CD14-positive monocyte (primary cell): Measurements from ENCODE around the gene RTL10. TPM values are rescaled to one million over a fixed set of nuclear protein-coding genes. Genes with fewer than 3 reads are reported as not detected.

Experiments used
- DNase-seq, 3 donors: peaks; one replicate each; pipeline ENCODE4 v3.0.0-alpha.2; 2011 to 2022
- H2AFZ ChIP-seq: 2 replicates; pipeline ENCODE4 v1.6.0; 2012; ENCODE audit warnings: mild to moderate bottlenecking, low read depth, low read length, inconsistent platforms; ENCODE audit not compliant: insufficient read depth, poor library complexity, severe bottlenecking
- H3K27ac ChIP-seq, 2 donors: 1 replicate in 1 of 2; 2 replicates in 1 of 2; pipeline ENCODE4 v1.5.1; 2012 to 2013; ENCODE audit warnings: low read length in 2 of 2, control low read depth in 1 of 2, inconsistent platforms in 1 of 2, low read depth in 1 of 2, mild to moderate bottlenecking in 1 of 2
- H3K27me3 ChIP-seq, 2 donors: one replicate each; pipeline versions ENCODE4 v1.6.0 to v1.6.1; 2011 to 2013; ENCODE audit warnings: low read length in 2 of 2; ENCODE audit not compliant: control insufficient read depth in 2 of 2, insufficient read depth in 2 of 2
- H3K36me3 ChIP-seq, 2 donors: replicated peaks in 1 of 2; 1 replicate in 1 of 2; 2 replicates in 1 of 2; pipeline versions ENCODE4 v1.5.1 to v1.6.1; 2012 to 2013; ENCODE audit warnings: low read length in 2 of 2, control low read depth in 1 of 2, inconsistent platforms in 1 of 2, mild to moderate bottlenecking in 1 of 2; ENCODE audit not compliant: insufficient read depth in 2 of 2, control insufficient read depth in 1 of 2
- H3K4me1 ChIP-seq, 2 donors: 1 replicate in 1 of 2; 2 replicates in 1 of 2; pipeline versions ENCODE4 v1.5.1 to v1.6.1; 2012 to 2013; ENCODE audit warnings: low read length in 2 of 2, control low read depth in 1 of 2, inconsistent platforms in 1 of 2, mild to moderate bottlenecking in 1 of 2, moderate library complexity in 1 of 2; ENCODE audit not compliant: insufficient read depth in 2 of 2, control insufficient read depth in 1 of 2
- H3K4me2 ChIP-seq: replicated peaks from 2 replicates; pipeline ENCODE3; 2012; ENCODE audit warnings: low read length, moderate library complexity, mild to moderate bottlenecking; ENCODE audit not compliant: poor library complexity, severe bottlenecking; ENCODE audit errors: extremely low read depth
- H3K4me3 ChIP-seq, 3 experiments: fragments of 200-600 bp in 1 of 3; sonication (generic) in 1 of 3; replicated peaks in 1 of 3; 1 replicate in 2 of 3; 2 replicates in 1 of 3; pipeline ENCODE4 v1.5.1; 2011 to 2013; ENCODE audit warnings: low read length in 3 of 3, mild to moderate bottlenecking in 3 of 3, control low read depth in 2 of 3, low read depth in 2 of 3, inconsistent platforms in 1 of 3, moderate library complexity in 1 of 3
- H3K79me2 ChIP-seq: 2 replicates; pipeline ENCODE4 v1.6.0; 2012; ENCODE audit warnings: mild to moderate bottlenecking, control low read depth, inconsistent platforms, low read length, moderate library complexity; ENCODE audit not compliant: insufficient read depth
- H3K9ac ChIP-seq: 2 replicates; pipeline ENCODE4 v1.6.0; 2017; ENCODE audit warnings: low read length, mild to moderate bottlenecking; ENCODE audit not compliant: insufficient read depth, poor library complexity, severe bottlenecking
- H3K9me3 ChIP-seq, 2 donors: replicated peaks in 1 of 2; 1 replicate in 1 of 2; 2 replicates in 1 of 2; pipeline versions ENCODE4 v1.5.1 to v1.6.1; 2012 to 2013; ENCODE audit warnings: low read length in 2 of 2, control low read depth in 1 of 2; ENCODE audit not compliant: control insufficient read depth in 1 of 2, insufficient read depth in 1 of 2
- H4K20me1 ChIP-seq: 2 replicates; pipeline ENCODE4 v1.6.0; 2012; ENCODE audit warnings: mild to moderate bottlenecking, low read length, control low read depth, moderate library complexity; ENCODE audit not compliant: insufficient read depth
- H3K27ac Mint-ChIP-seq, 7 donors: one replicate each; pipeline ENCODE4 v1.8.0; 2020; ENCODE audit warnings: mild to moderate bottlenecking in 7 of 7, mixed read lengths in 7 of 7, moderate library complexity in 6 of 7, inconsistent platforms in 2 of 7
- H3K27me3 Mint-ChIP-seq, 3 donors: one replicate each; pipeline ENCODE4 v1.8.0; 2021 to 2022; ENCODE audit warnings: low read depth in 3 of 3, mild to moderate bottlenecking in 3 of 3, mixed read lengths in 3 of 3, moderate library complexity in 3 of 3, inconsistent platforms in 1 of 3
- H3K36me3 Mint-ChIP-seq, 2 donors: one replicate each; pipeline ENCODE4 v1.8.0; 2020; ENCODE audit warnings: mixed read lengths in 2 of 2, inconsistent platforms in 1 of 2, mild to moderate bottlenecking in 1 of 2
- H3K4me1 Mint-ChIP-seq: one replicate; pipeline ENCODE4 v1.8.0; 2020; ENCODE audit warnings: mild to moderate bottlenecking, mixed read lengths
- H3K4me3 Mint-ChIP-seq, 2 donors: one replicate each; pipeline ENCODE4 v1.8.0; 2020; ENCODE audit warnings: mild to moderate bottlenecking in 2 of 2, mixed read lengths in 2 of 2, moderate library complexity in 1 of 2
- H3K9me3 Mint-ChIP-seq, 7 donors: one replicate each; pipeline ENCODE4 v1.8.0; 2020 to 2022; ENCODE audit warnings: mixed read lengths in 7 of 7, mild to moderate bottlenecking in 6 of 7, moderate library complexity in 6 of 7, inconsistent platforms in 2 of 7
- CTCF ChIP-seq: fragments of 200-600 bp; IDR thresholded peaks from one replicate; pipeline ENCODE4 v1.8.0; 2022; ENCODE audit warnings: antibody characterized with exemption, mild to moderate bottlenecking
- WGBS: methylation state at CpG from one replicate; pipeline ENCODE4 v1.1.5; 2013; ENCODE audit warnings: missing lambda C conversion rate; ENCODE audit not compliant: insufficient coverage; 5-methylcytosine and 5-hydroxymethylcytosine counted together
- intact Hi-C, 2 donors: fragments of 100-400 bp; cut with micrococcal nuclease; formaldehyde crosslinking; loops; one replicate each; pipeline versions ENCODE4 v1.15.0 to v1.15.1; 2023
- polyA plus RNA-seq, 3 donors: library from polyadenylated mRNA; depleted of rRNA in 1 of 3; unstranded in 2 of 3; stranded (reverse) in 1 of 3; fragments of 300-500 nt in 2 of 3; fragments of >200 nt in 1 of 3; fragmentation: Illumina TruSeq in 2 of 3; gene quantifications; 1 replicate in 2 of 3; 2 replicates in 1 of 3; pipeline ENCODE4 v1.2.3, GENCODE V29; 2012 to 2021

The RTL10 gene
- polyA plus RNA-seq, 3 donors: 1.4 to 6.5 (median 1.5) TPM

DNA sequence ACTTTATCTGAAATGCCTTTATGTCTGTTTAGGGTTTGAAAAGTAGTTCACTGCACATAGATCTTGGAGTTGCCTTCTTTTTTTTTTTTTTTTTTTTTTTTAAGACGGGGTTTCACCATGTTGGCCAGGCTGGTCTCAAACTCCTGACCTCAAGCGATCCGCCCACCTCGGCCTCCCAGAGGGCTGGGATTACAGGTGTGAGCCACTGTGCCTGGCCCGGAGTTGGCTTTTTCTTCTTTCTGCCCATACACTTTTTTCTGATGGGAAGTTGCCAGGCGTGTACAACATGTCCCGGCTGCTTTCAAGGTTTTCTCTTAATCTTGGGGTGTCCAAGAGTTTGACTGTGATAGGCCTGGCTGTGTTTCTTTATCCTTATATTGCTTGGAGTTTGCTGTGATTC lies 12.9 kb upstream of the RTL10 start:
- Histone ChIP-seq H3K4me2 (no peak overlapping the region), H3K4me3 (no peak overlapping the region), H3K4me1 (no peaks in the 10 kb centered on the region), H2AFZ (no peak overlapping the region), H4K20me1 (no peaks in the 10 kb centered on the region), H3K36me3 (no peaks in the 10 kb centered on the region), H3K27ac (no peak overlapping the region), H3K27me3 (no peaks in the 10 kb centered on the region), H3K9me3 (no peaks in the 10 kb centered on the region), H3K9ac (no peak overlapping the region), H3K79me2 (no peaks in the 10 kb centered on the region)
- Mint-ChIP-seq H3K4me1 (peaks cover 3% of the 10 kb centered on the region), H3K27ac (no peak overlapping the region), H3K9me3 (no peaks in the 10 kb centered on the region), H3K4me3 (no peak overlapping the region), H3K36me3 (no peaks in the 10 kb centered on the region), H3K27me3 (peaks cover 0 to 2% (median 0%) of the 10 kb centered on the region in 3 donors)
- no peak for TF ChIP-seq CTCF
- intact Hi-C loops: no loop called here
- DNase-seq: no peak
- no CpG with 5 or more reads among the region's 7 CpGs for WGBS

DNA sequence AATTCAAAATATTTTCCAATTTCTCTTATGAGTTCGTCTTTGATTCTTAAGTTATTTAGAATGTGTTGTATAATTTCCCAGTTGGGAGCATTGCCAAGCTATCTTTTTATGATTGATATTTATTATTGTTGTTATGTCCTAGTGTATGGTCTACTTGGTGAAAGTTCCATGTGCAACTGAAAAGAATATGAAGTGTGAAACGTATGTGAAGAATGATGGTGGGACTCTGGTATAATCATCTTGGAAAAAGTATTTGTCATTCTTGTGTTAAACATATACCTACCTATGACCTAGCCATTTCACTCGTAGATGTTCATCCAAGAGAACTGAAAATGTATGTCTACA lies 12.0 kb upstream of the RTL10 start:
- Histone ChIP-seq H3K4me1 (no peaks in the 10 kb centered on the region), H3K27ac (no peak overlapping the region), H2AFZ (no peak overlapping the region), H3K27me3 (no peaks in the 10 kb centered on the region), H3K4me3 (no peak overlapping the region), H3K9ac (no peak overlapping the region), H3K4me2 (no peak overlapping the region), H3K36me3 (no peaks in the 10 kb centered on the region), H3K9me3 (no peaks in the 10 kb centered on the region), H3K79me2 (no peaks in the 10 kb centered on the region), H4K20me1 (no peaks in the 10 kb centered on the region)
- Mint-ChIP-seq H3K36me3 (no peaks in the 10 kb centered on the region), H3K27ac (no peak overlapping the region), H3K4me3 (no peak overlapping the region), H3K9me3 (no peaks in the 10 kb centered on the region), H3K27me3 (peaks cover 0 to 2% (median 0%) of the 10 kb centered on the region in 3 donors), H3K4me1 (peaks cover 3% of the 10 kb centered on the region)
- no peak for DNase-seq
- WGBS: no CpG with 5 or more reads among the region's 3 CpGs
- intact Hi-C loops: no loop called here
- no peak for TF ChIP-seq CTCF
